NOMO-1 treated with DMSO at 0.1 percent for 48 hours (cell line): Measurements from ENCODE around the gene ITPR2.

Source experiments
- DNase-seq: peaks from one replicate; lab custom pipeline; 2025; ENCODE audit not compliant: unreplicated experiment; lab: John Stamatoyannopoulos, UW

The ITPR2 gene

DNA sequence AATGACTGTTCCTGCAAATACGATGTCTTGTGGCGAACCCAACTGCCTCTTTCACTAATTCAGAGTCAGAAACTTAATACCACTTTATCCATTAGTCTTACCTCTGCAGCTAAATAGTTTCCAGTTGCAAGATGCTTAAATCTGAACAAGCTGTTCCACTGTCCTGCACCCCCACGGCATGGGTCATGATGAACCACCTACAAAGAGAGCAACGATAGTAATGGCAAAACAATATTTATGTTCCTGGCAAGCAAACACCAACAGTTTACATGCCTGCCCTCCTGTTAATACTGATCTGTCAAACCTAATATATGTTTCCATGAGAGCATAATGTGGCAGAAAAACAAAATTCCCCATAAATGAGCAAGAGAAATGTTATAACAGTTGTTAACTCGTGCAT lies 121.9 kb downstream of the ITPR2 start:
- DNase-seq: no peak

- no peak for DNase-seq
Measured at GRCh38 chr12:26705851-26706250, 127.1 kb downstream of the ITPR2 start.

- DNase-seq: peak; percentile 59
Measured at GRCh38 chr12:26704684-26705460, 128.1 kb downstream of the ITPR2 start.

DNA sequence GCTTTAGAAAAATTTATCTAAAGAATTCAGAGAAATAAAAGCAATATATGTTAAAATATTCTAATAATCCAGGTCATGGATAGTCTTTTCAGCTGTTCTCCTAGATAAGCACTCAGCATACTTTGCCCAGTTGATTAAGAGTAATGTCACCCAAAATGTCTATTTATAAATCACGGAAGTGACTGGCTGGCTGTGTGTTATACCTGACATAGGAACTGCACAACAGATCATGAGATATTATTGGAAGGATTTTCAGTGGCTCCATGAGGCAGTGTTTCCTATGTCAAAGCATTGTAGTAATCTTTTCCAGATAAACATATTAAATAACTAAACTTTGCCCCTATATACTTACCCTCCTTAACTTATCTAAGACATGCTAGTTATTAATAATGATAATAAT lies 128.8 kb downstream of the ITPR2 start:
- no peak for DNase-seq

GRCh38 chr12:26702741-26703140 lies 130.3 kb downstream of the ITPR2 start:
- DNase-seq: no peak

GRCh38 chr12:26701604-26702215 lies 131.3 kb downstream of the ITPR2 start:
- DNase-seq: peak; percentile 10

- no peak for DNase-seq
Measured at GRCh38 chr12:26700430-26700829, 132.6 kb downstream of the ITPR2 start.

DNA sequence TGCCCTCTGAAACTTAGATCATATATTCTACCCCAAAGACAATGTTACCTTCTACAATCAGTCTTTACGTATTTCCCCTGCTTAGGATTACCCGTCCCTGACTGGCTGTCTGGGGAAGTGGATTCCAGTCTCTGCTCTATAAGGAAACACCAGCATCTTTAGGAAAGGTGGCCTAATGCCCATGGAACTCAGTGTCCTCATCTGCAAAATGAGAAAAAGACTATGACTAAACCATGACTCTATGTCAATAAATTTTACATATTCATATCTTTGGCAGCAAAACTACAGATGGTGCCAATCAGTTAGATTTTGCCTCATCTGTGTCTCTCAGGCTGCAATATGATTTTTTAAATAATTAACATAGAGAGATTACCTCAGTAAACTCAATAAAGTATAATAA lies 133.8 kb downstream of the ITPR2 start:
- no peak for DNase-seq

GRCh38 chr12:26698186-26698585 lies 134.8 kb downstream of the ITPR2 start:
- DNase-seq: no peak

- no peak for DNase-seq
Measured at GRCh38 chr12:26697217-26697616, 135.8 kb downstream of the ITPR2 start.

- DNase-seq: no peak
Measured at GRCh38 chr12:26696613-26697092, 136.3 kb downstream of the ITPR2 start.

DNA sequence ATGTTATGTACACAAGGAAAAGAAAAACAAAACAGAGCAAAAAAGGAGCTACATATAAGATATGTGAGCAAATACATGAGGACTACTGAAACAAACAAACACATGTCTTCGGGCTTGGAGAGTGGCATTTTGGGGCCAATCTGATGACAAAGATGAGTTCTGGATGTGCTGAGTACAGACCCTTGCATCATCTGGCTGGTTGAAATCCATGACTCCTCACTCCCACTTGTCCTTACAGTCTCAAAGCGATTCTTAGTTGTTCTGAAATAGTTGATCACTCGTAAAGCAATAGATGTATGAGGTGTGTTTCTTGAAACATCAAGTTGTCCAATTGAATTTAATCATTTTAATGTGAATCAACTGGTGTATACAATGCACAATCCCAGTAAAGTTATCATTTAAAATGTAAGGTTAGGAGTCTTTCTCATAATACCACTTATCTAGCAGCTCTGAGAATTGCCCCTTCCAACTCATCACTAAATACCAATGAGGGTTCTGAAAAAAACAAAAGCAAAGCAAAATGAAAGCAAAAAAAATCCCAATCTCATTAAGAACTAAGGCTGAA lies 136.9 kb downstream of the ITPR2 start:
- DNase-seq: no peak

DNA sequence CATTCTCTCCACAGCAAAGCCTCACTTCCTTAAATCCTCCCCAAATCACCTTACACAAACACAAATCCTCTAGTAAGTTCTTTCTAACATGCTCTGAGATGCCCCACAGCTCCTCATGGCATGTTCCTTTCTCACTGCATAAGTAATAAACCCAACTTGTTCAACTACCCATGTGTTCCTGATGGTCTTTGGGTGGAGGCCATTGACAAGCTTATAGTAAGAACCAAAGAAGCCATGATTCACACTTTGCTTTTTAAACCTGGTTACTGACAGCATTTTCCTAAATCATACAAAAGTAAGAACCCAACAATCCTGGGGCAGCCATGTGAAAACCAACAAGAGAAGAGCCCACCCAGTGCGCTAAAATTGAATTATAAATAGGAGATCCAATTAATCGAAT lies 138.6 kb downstream of the ITPR2 start:
- no peak for DNase-seq

- DNase-seq: no peak
Measured at GRCh38 chr12:26692407-26692806, 140.6 kb downstream of the ITPR2 start.

DNA sequence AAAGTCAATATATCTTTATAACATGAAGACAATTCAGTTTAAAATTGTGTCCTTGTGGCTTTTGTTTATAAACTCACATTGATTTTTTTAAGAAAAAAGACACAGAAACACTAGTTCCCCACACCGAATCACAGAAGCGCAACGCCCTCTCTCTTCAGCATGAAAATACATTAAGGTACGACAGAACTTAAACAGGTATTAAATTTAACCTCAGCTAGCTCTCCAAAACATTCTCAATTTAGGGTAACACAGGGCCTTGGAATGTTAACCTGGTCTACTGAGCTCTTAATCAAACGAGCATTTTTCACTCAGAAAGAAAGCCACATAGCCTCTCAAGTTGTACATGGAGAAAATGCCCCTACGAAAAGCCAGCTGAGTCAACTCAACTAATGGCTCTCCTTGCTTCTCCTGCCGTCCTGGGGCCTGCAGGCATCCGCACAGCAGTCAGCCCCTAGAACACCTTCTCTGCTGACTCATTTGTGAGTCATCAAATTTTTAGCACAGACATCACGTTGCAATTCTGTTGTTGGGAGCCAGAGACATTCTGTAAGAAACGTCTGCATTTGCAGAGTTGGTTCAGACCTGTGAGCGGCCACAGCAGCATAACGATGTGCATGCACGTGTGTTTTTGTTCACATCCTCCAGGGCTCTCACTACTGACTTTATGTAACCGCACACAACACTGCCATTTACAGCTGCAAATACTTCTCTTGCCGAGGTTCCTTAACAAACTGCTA lies 141.6 kb downstream of the ITPR2 start:
- no peak for DNase-seq

- DNase-seq: no peak
Measured at GRCh38 chr12:26690601-26691000, 142.4 kb downstream of the ITPR2 start.

DNA sequence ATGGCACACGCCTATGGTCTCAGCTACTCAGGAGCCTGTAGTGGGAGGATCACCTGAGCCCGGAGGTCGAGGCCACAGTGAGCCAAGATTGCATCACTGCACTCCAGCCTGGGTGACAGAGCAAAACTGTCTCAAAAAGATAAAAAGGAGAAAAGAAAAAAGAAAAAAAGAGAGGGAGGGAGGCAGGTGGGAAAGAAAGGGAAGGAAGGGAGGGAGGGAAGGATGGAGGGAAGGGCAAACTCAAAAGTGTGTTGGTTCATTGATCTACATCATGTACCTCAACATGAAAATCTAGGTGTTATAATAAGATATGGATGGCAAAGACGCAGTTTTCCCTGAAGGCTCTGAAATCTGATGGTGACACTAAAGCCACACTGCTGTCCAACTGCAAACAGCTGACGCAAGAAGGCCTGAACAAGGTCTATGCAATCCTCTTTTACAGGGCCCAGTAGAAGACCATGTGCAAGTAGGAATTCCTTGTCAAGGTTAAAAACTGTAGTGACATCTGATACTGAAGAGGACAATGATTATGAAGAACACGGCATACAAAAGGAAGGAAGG lies 143.6 kb downstream of the ITPR2 start:
- no peak for DNase-seq

GRCh38 chr12:26688344-26688904 lies 144.6 kb downstream of the ITPR2 start:
- DNase-seq: no peak

GRCh38 chr12:26686408-26686807 lies 146.6 kb downstream of the ITPR2 start:
- no peak for DNase-seq

DNA sequence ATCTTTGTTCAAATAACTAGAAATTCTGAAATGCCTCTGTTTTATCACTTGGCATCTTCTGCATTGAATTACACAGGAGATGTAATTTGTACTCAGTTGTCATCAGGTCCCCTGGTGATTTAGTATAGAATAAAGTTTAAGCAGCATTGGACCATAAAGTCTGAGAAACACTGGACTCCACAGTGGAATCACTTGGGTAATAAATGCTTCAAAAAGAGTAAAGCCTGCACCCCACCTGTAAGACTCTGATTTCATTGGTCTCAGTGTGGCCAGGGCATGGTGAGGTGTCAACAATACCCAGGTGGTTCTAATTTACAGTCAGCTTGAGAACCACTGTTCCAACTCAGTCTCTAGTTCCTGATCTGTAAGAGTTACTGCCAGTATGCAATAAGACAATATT lies 148.9 kb downstream of the ITPR2 start:
- no peak for DNase-seq

DNA sequence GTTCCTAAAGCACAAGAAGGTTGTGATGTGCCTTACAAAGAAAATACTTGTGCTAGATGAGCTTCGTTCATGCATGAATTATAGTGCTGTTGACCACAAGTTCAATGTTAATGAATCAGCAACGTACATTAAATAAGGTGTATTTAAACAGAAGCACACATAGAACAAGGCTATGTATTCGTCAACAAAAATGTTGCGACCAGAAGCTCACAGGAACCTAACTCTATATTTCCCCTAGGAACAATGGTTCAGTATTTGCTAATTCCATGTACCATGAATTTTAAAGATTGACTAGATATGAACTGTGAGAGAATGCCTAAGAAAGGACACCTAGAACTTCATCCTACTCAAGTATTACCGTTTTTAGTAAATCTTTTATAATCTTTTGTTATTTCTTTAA lies 149.6 kb downstream of the ITPR2 start:
- DNase-seq: no peak
